Liver (tissue), 9 donors: ENCODE measurements around the gene ZDHHC11B. TPM values are rescaled to one million over a fixed set of nuclear protein-coding genes. Genes with fewer than 3 reads are reported as not detected.
"Not testable (repeated sequence)": the region's sequence is repeated elsewhere in the genome, so short reads cannot be mapped to it uniquely, and the experiment has no call there.

Source experiments
- DNase-seq: peaks from one replicate; pipeline ENCODE4 v3.0.0-alpha.2; 2017; ENCODE audit warnings: low spot score
- H3K27ac ChIP-seq, 2 donors: one replicate each; pipeline ENCODE4 v1.7.0; 2013; ENCODE audit warnings: inconsistent platforms in 2 of 2, low read length in 2 of 2, control low read depth in 1 of 2, low read depth in 1 of 2, mild to moderate bottlenecking in 1 of 2
- H3K27me3 ChIP-seq, 4 donors: one replicate each; pipeline versions ENCODE4 v1.6.1 to v1.7.0; 2013; ENCODE audit warnings: low read length in 3 of 4, inconsistent platforms in 1 of 4, mild to moderate bottlenecking in 1 of 4, moderate library complexity in 1 of 4; ENCODE audit not compliant: control insufficient read depth in 4 of 4, insufficient read depth in 4 of 4
- H3K36me3 ChIP-seq, 4 donors: one replicate each; pipeline versions ENCODE4 v1.6.1 to v1.7.0; 2013; ENCODE audit warnings: low read length in 3 of 4, mild to moderate bottlenecking in 3 of 4, low read depth in 1 of 4, moderate library complexity in 1 of 4; ENCODE audit not compliant: control insufficient read depth in 4 of 4, insufficient read depth in 3 of 4
- H3K4me1 ChIP-seq, 4 donors: one replicate each; pipeline versions ENCODE4 v1.6.1 to v1.7.0; 2013; ENCODE audit warnings: low read length in 3 of 4, mild to moderate bottlenecking in 3 of 4, moderate library complexity in 1 of 4; ENCODE audit not compliant: control insufficient read depth in 4 of 4, insufficient read depth in 4 of 4
- H3K4me3 ChIP-seq, 3 donors: one replicate each; pipeline versions ENCODE4 v1.6.1 to v1.7.0; 2013; ENCODE audit warnings: low read length in 3 of 3, control low read depth in 1 of 3, low read depth in 1 of 3, mild to moderate bottlenecking in 1 of 3
- H3K9ac ChIP-seq, 2 donors: one replicate each; pipeline ENCODE4 v1.7.0; 2013; ENCODE audit warnings: low read length in 2 of 2, mild to moderate bottlenecking in 2 of 2, moderate library complexity in 2 of 2, control low read depth in 1 of 2, low read depth in 1 of 2
- H3K9me3 ChIP-seq, 4 donors: one replicate each; pipeline versions ENCODE4 v1.6.1 to v1.7.0; 2013; ENCODE audit warnings: low read length in 3 of 4; ENCODE audit not compliant: control insufficient read depth in 4 of 4
- ATF3 ChIP-seq: IDR thresholded peaks from 2 replicates; pipeline ENCODE4 v1.6.1; 2016; ENCODE audit warnings: antibody characterized with exemption
- FOXA1 ChIP-seq: IDR thresholded peaks from 2 replicates; pipeline ENCODE4 v1.6.1; 2016; ENCODE audit warnings: antibody characterized with exemption
- FOXA2 ChIP-seq: IDR thresholded peaks from 2 replicates; pipeline ENCODE4 v1.6.1; 2016; ENCODE audit warnings: antibody characterized with exemption
- HNF4A ChIP-seq, 2 donors: conservative IDR thresholded peaks; 2 replicates each; pipeline ENCODE4 v1.6.1; 2016; ENCODE audit warnings: antibody characterized with exemption in 2 of 2, mild to moderate bottlenecking in 2 of 2
- HNF4G ChIP-seq: IDR thresholded peaks from 2 replicates; pipeline ENCODE4 v1.6.1; 2016; ENCODE audit warnings: antibody characterized with exemption
- JUND ChIP-seq, 2 donors: IDR thresholded peaks; 2 replicates each; pipeline ENCODE4 v1.6.1; 2016; ENCODE audit warnings: antibody characterized with exemption in 2 of 2
- RAD21 ChIP-seq, 2 donors: IDR thresholded peaks; 2 replicates each; pipeline ENCODE4 v1.6.1; 2016; ENCODE audit warnings: antibody characterized with exemption in 2 of 2, mild to moderate bottlenecking in 2 of 2
- RXRA ChIP-seq, 2 donors: IDR thresholded peaks; 2 replicates each; pipeline ENCODE4 v1.6.1; 2017 to 2018; ENCODE audit warnings: antibody characterized with exemption in 2 of 2, mild to moderate bottlenecking in 1 of 2
- SP1 ChIP-seq: IDR thresholded peaks from 2 replicates; pipeline ENCODE4 v1.6.1; 2018; ENCODE audit warnings: antibody characterized with exemption, mild to moderate bottlenecking
- TAF1 ChIP-seq: conservative IDR thresholded peaks from 2 replicates; pipeline ENCODE4 v1.6.1; 2016; ENCODE audit warnings: antibody characterized with exemption, mild to moderate bottlenecking
- YY1 ChIP-seq: IDR thresholded peaks from 2 replicates; pipeline ENCODE4 v1.6.1; 2016; ENCODE audit warnings: antibody characterized with exemption, mild to moderate bottlenecking
- ZBTB33 ChIP-seq: IDR thresholded peaks from 2 replicates; pipeline ENCODE4 v1.6.1; 2016; ENCODE audit warnings: antibody characterized with exemption
- WGBS: extraction: QIAGEN DNeasy Blood & Tissue Kit; methylation state at CpG from one replicate; pipeline ENCODE4 v1.1.7; 2013; 5-methylcytosine and 5-hydroxymethylcytosine counted together
- polyA plus RNA-seq, 2 donors: library from polyadenylated mRNA; stranded (reverse) in 1 of 2; unstranded in 1 of 2; fragments of 200-250 nt in 1 of 2; fragments of >200 nt in 1 of 2; fragmentation: Nextera tagmentation in 1 of 2; extraction: Ambion mirVana in 1 of 2; gene quantifications; one replicate each; pipeline versions ENCODE4 v1.2.1 to v1.2.3, GENCODE V29; 2013 to 2015
- total RNA-seq, 2 donors: library from RNA; depleted of rRNA; stranded (reverse); fragments of >200 nt; gene quantifications; one replicate each; pipeline ENCODE4 v1.2.3, GENCODE V29; 2014
- TF ChIP-seq, protein P1 (sequence below): IDR thresholded peaks from 2 replicates; pipeline ENCODE4 v1.6.1; 2016; ENCODE audit warnings: antibody characterized with exemption, mild to moderate bottlenecking
- donor health status: healthy.
- donor health status: healthy.
- donor health status: healthy.
- donor health status: healthy.
- donor health status: healthy.

ZDHHC11B gene
- total and polyA plus RNA-seq, 4 donors = 0.37 to 2.1 (median 0.62) TPM

DNA sequence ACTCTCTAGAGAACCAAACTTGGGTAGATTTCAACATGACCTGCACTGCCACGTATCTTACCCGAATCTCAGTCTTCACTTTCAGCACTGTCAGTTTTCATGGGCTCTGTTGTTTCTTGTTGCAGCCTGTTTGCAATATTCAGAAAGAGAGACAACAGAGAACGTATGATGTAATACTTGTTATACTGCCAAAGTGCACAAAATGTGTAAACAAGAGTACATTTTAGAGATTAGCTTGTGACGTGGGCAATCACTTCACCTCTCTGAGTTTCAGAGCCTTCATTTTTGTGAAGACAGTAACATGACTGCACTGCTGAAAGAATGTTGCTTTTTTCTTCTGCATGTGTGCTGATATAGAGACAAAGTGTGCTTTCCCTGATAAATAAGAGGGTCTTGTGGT, 67.8 kb downstream of the ZDHHC11B start:
- TF ChIP-seq SP1 (peak; percentile 63), JUND (IDR thresholded peaks at IDR 0.05) (peak; percentile 62 to 85), FOXA2 (peak; percentile 94), FOXA1 (peak; percentile 94), RXRA (IDR thresholded peaks at IDR 0.05) (peak; percentile 45 to 55), TAF1 (peak; percentile 45), RAD21 (IDR thresholded peaks at IDR 0.05) (peak; percentile 12 to 40), HNF4G (peak; percentile 9), YY1 (peak; percentile 56), HNF4A (conservative IDR thresholded peaks at IDR 0.05) (peak; percentile 69 to 77), ATF3 (peak; percentile 30), ZBTB33 (peak; percentile 16)
- TF ChIP-seq, protein P1, sequence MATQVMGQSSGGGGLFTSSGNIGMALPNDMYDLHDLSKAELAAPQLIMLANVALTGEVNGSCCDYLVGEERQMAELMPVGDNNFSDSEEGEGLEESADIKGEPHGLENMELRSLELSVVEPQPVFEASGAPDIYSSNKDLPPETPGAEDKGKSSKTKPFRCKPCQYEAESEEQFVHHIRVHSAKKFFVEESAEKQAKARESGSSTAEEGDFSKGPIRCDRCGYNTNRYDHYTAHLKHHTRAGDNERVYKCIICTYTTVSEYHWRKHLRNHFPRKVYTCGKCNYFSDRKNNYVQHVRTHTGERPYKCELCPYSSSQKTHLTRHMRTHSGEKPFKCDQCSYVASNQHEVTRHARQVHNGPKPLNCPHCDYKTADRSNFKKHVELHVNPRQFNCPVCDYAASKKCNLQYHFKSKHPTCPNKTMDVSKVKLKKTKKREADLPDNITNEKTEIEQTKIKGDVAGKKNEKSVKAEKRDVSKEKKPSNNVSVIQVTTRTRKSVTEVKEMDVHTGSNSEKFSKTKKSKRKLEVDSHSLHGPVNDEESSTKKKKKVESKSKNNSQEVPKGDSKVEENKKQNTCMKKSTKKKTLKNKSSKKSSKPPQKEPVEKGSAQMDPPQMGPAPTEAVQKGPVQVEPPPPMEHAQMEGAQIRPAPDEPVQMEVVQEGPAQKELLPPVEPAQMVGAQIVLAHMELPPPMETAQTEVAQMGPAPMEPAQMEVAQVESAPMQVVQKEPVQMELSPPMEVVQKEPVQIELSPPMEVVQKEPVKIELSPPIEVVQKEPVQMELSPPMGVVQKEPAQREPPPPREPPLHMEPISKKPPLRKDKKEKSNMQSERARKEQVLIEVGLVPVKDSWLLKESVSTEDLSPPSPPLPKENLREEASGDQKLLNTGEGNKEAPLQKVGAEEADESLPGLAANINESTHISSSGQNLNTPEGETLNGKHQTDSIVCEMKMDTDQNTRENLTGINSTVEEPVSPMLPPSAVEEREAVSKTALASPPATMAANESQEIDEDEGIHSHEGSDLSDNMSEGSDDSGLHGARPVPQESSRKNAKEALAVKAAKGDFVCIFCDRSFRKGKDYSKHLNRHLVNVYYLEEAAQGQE = peak; percentile 63
- not testable (repeated sequence) for H3K9me3 ChIP-seq, DNase-seq, H3K27me3 ChIP-seq, H3K4me3 ChIP-seq, H3K36me3 ChIP-seq
- Histone ChIP-seq H3K27ac (peak overlapping the region; percentile 65 to 85), H3K9ac (peak overlapping the region in 1 of 2 donors; percentile 26), H3K4me1 (peaks cover 0 to 13% (median 7%) of the 10 kb centered on the region in 4 donors)
- 23% methylated on average over 4 of the region's 4 CpGs for WGBS

DNA sequence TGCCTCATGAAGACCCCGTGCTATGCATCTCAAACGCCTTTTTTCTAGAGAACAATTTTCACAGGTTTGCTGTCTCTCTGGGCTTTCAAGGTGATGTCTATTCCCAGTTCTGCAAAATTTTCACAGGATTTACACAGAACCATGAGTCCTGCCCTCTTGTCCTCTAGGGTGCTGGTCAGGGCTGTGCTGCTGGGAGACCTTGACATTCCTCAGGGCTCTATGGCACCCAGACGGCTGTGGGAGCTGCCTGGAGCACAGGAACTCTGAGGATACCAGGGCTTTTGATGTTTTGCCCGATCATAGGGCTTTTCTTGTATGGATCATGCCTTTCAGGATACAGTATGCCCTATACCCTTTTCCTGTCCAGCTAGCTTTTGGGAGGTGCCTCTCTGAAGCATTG, 68.9 kb downstream of the ZDHHC11B start:
- DNase-seq, H3K36me3 ChIP-seq: not testable (repeated sequence)
- WGBS = 78% methylated on average over 4 of the region's 4 CpGs

GRCh38 chr5:714215-715118, 70.1 kb downstream of the ZDHHC11B start:
- WGBS = 82% methylated on average over 8 of the region's 8 CpGs
- not testable (repeated sequence) for H3K9ac ChIP-seq, H3K4me3 ChIP-seq, H3K9me3 ChIP-seq, DNase-seq, H3K27me3 ChIP-seq, H3K36me3 ChIP-seq
- H3K27ac ChIP-seq = peak overlapping the region in 1 of 2 donors; percentile 41
- H3K4me1 ChIP-seq = peaks cover 0 to 13% (median 7%) of the 10 kb centered on the region in 4 donors

More for the DNA sequence above, 68.9 kb downstream of the ZDHHC11B start:
- H3K4me3 ChIP-seq, H3K9me3 ChIP-seq, H3K27ac ChIP-seq, H3K27me3 ChIP-seq, H3K9ac ChIP-seq: not testable (repeated sequence)
- TF ChIP-seq HNF4A (conservative IDR thresholded peaks at IDR 0.05) = peak in 1 of 2 donors; percentile 13
- peaks cover 0 to 13% (median 7%) of the 10 kb centered on the region in 4 donors for H3K4me1 ChIP-seq
